ELR (cell line): Measurements from ENCODE around the gene KDM2B.

Experiments used
- DNase-seq: peaks from one replicate; pipeline ENCODE4 v3.0.0-alpha.2; 2015; ENCODE audit warnings: low read depth

KDM2B gene

GRCh38 chr12:121430833-121431415, 149.9 kb downstream of the KDM2B start:
- DNase-seq: no peak

GRCh38 chr12:121428883-121429282, 151.9 kb downstream of the KDM2B start:
- DNase-seq: no peak

- DNase-seq: no peak
Measured at GRCh38 chr12:121427556-121428050, 153.2 kb downstream of the KDM2B start.

GRCh38 chr12:121424624-121424975, 156.2 kb downstream of the KDM2B start:
- DNase-seq: no peak

- no peak for DNase-seq
Measured at GRCh38 chr12:121423682-121424623, 156.9 kb downstream of the KDM2B start.

GRCh38 chr12:121423253-121423652, 157.6 kb downstream of the KDM2B start:
- no peak for DNase-seq

- no peak for DNase-seq
Measured at GRCh38 chr12:121420109-121420508, 160.7 kb downstream of the KDM2B start.

GRCh38 chr12:121417847-121418246, 163.0 kb downstream of the KDM2B start:
- no peak for DNase-seq

- no peak for DNase-seq
Measured at GRCh38 chr12:121413917-121414316, 166.9 kb downstream of the KDM2B start.

- no peak for DNase-seq
Measured at GRCh38 chr12:121405211-121405610, 175.6 kb downstream of the KDM2B start.

- DNase-seq: peak; percentile 13
Measured at GRCh38 chr12:121404734-121405133, 176.1 kb downstream of the KDM2B start.

GRCh38 chr12:121403721-121404120, 177.1 kb downstream of the KDM2B start:
- no peak for DNase-seq

- DNase-seq: peak; percentile 80
Measured at GRCh38 chr12:121400332-121401139, 180.3 kb downstream of the KDM2B start.

GRCh38 chr12:121399391-121400331, 181.2 kb downstream of the KDM2B start, which contains the start of gene RNF34:
RNF34 (plus strand) TSS chr12:121400118; CDS start chr12:121400213, 95 bp downstream.
- peak; percentile 99 for DNase-seq

- no peak for DNase-seq
Measured at GRCh38 chr12:121398355-121398754, 182.5 kb downstream of the KDM2B start.

GRCh38 chr12:121397521-121397920, 183.3 kb downstream of the KDM2B start:
- no peak for DNase-seq

GRCh38 chr12:121392325-121392716, 188.5 kb downstream of the KDM2B start:
- no peak for DNase-seq

- peak; percentile 35 for DNase-seq
Measured at GRCh38 chr12:121391619-121392324, 189.1 kb downstream of the KDM2B start.

GRCh38 chr12:121390856-121391255, 190.0 kb downstream of the KDM2B start:
- DNase-seq: peak; percentile 39

- DNase-seq: peak; percentile 91
Measured at GRCh38 chr12:121388421-121388981, 192.3 kb downstream of the KDM2B start.
